GM23338 (cell line): ENCODE results near the gene SSU72. TPM values are rescaled to one million over a fixed set of nuclear protein-coding genes. Genes with fewer than 3 reads are reported as not detected.
A peak's percentile ranks its signal among the peaks of the same experiment; 100 is the strongest.

Experiments
- ATAC-seq: fragments of 200-7000 bp; cut with Tn5 transposase; 3 replicates; pipeline ENCODE4 v1.9.1; 2020
- DNase-seq: peaks from one replicate; pipeline ENCODE4 v3.0.0-alpha.2; 2015; ENCODE audit warnings: low spot score
- H2AFZ ChIP-seq: fragments of 200-600 bp; sonication (generic); 2 replicates; pipeline ENCODE4 v1.8.0; 2016; ENCODE audit warnings: antibody characterized with exemption, mild to moderate bottlenecking, moderate library complexity
- H3F3A ChIP-seq: fragments of 200-600 bp; sonication (generic); replicated peaks from 2 replicates; pipeline ENCODE4 v1.8.0; 2017; ENCODE audit warnings: antibody characterized with exemption, mixed run types, low read depth
- H3K27ac ChIP-seq: fragments of 200-600 bp; sonication (generic); 2 replicates; pipeline ENCODE4 v1.6.1; 2016; ENCODE audit warnings: low read depth
- H3K27me3 ChIP-seq: fragments of 200-600 bp; sonication (generic); 2 replicates; pipeline ENCODE4 v1.8.0; 2016; ENCODE audit warnings: mild to moderate bottlenecking, mixed run types, moderate library complexity; ENCODE audit not compliant: insufficient read depth
- H3K36me3 ChIP-seq: fragments of 200-600 bp; sonication (generic); 2 replicates; pipeline ENCODE4 v1.8.0; 2016; ENCODE audit warnings: mild to moderate bottlenecking; ENCODE audit not compliant: insufficient read depth
- H3K4me1 ChIP-seq: fragments of 200-600 bp; sonication (generic); 2 replicates; pipeline ENCODE4 v1.8.0; 2016; ENCODE audit warnings: mild to moderate bottlenecking, moderate library complexity; ENCODE audit not compliant: insufficient read depth
- H3K4me2 ChIP-seq: fragments of 200-600 bp; sonication (generic); 2 replicates; pipeline ENCODE4 v1.7.1; 2017; ENCODE audit warnings: mixed run types
- H3K4me3 ChIP-seq: fragments of 200-600 bp; sonication (generic); 2 replicates; pipeline ENCODE4 v1.6.1; 2016; ENCODE audit warnings: mixed run types
- H3K79me2 ChIP-seq: fragments of 200-600 bp; sonication (generic); replicated peaks from 2 replicates; pipeline ENCODE4 v1.8.0; 2017; ENCODE audit warnings: mild to moderate bottlenecking; ENCODE audit not compliant: insufficient read depth
- H3K9me2 ChIP-seq: fragments of 200-600 bp; sonication (generic); 2 replicates; pipeline ENCODE4 v1.8.0; 2017; ENCODE audit not compliant: insufficient read depth
- H4K20me1 ChIP-seq: fragments of 200-600 bp; sonication (generic); replicated peaks from 2 replicates; pipeline ENCODE4 v1.8.0; 2017; ENCODE audit warnings: mild to moderate bottlenecking; ENCODE audit not compliant: insufficient read depth
- H3K27ac Mint-ChIP-seq: 2 replicates; pipeline ENCODE4 v1.8.0; 2020; ENCODE audit warnings: inconsistent platforms, mild to moderate bottlenecking, moderate library complexity, mixed read lengths
- H3K27me3 Mint-ChIP-seq: 3 replicates; pipeline ENCODE4 v1.8.0; 2022; ENCODE audit warnings: low read depth, mild to moderate bottlenecking, moderate library complexity, mixed read lengths, inconsistent platforms; ENCODE audit not compliant: insufficient read depth, poor library complexity
- H3K36me3 Mint-ChIP-seq: 3 replicates; pipeline ENCODE4 v1.8.0; 2021; ENCODE audit warnings: low read depth, mild to moderate bottlenecking, inconsistent platforms, moderate library complexity, mixed read lengths
- H3K4me1 Mint-ChIP-seq: 3 replicates; pipeline ENCODE4 v1.8.0; 2020; ENCODE audit warnings: mild to moderate bottlenecking, inconsistent platforms, mixed read lengths
- H3K4me3 Mint-ChIP-seq: 3 replicates; pipeline ENCODE4 v1.8.0; 2021; ENCODE audit warnings: moderate library complexity, mild to moderate bottlenecking, inconsistent platforms, mixed read lengths
- H3K9me3 Mint-ChIP-seq: 3 replicates; pipeline ENCODE4 v1.8.0; 2020; ENCODE audit warnings: moderate library complexity, mild to moderate bottlenecking, inconsistent platforms, mixed read lengths
- CREB1 ChIP-seq: fragments of 250-450 bp; sonication (Bioruptor Pico); IDR thresholded peaks from 2 replicates; pipeline ENCODE4 v1.5.0; 2020; ENCODE audit warnings: low read depth, mild to moderate bottlenecking, moderate library complexity
- CTCF ChIP-seq, 2 experiments: fragments of 200-600 bp in 1 of 2; sonication (generic) in 1 of 2; conservative IDR thresholded peaks; 2 replicates each; pipeline versions ENCODE4 v1.5.1 to v1.6.1; 2016 to 2017; ENCODE audit warnings: antibody characterized with exemption in 2 of 2, low read depth in 2 of 2, mild to moderate bottlenecking in 2 of 2, moderate library complexity in 1 of 2
- EZH2 ChIP-seq: fragments of 200-600 bp; sonication (generic); IDR thresholded peaks from one replicate; pipeline ENCODE4 v1.8.0; 2017; ENCODE audit warnings: antibody characterized with exemption, mild to moderate bottlenecking, low read depth; ENCODE audit not compliant: unreplicated experiment
- JUNB ChIP-seq: IDR thresholded peaks from one replicate; pipeline ENCODE4 v1.6.1; 2016; ENCODE audit warnings: antibody characterized with exemption; ENCODE audit not compliant: unreplicated experiment
- NANOG ChIP-seq: IDR thresholded peaks from 2 replicates; pipeline ENCODE4 v1.6.1; 2016; ENCODE audit warnings: antibody characterized with exemption, borderline replicate concordance
- POLR2AphosphoS5 ChIP-seq: IDR thresholded peaks from 2 replicates; pipeline ENCODE4 v1.6.1; 2016; ENCODE audit warnings: antibody characterized with exemption, low read depth
- ZNF114 ChIP-seq: fragments of 250-450 bp; sonication (Bioruptor Pico); IDR thresholded peaks from 2 replicates; pipeline ENCODE4 v1.5.0; 2020; ENCODE audit warnings: mild to moderate bottlenecking, moderate library complexity
- ZNF462 ChIP-seq: fragments of 250-450 bp; sonication (Bioruptor Pico); IDR thresholded peaks from 2 replicates; pipeline ENCODE4 v1.5.0; 2020; ENCODE audit warnings: mild to moderate bottlenecking, moderate library complexity
- polyA plus RNA-seq: library from polyadenylated mRNA; unstranded; fragments of >200 nt; fragmentation: Nextera tagmentation; extraction: Ambion mirVana; gene quantifications from 2 replicates; pipeline ENCODE4 v1.2.1, GENCODE V29; 2016
- total RNA-seq: library from RNA; depleted of rRNA; stranded (reverse); fragments of >200 nt; shearing (Covaris generic); gene quantifications from 2 replicates; pipeline ENCODE4 v1.2.3, GENCODE V29; 2014

SSU72 gene
- total and polyA plus RNA-seq, 2 experiments from 2014 or later, result 148 to 248 TPM

GRCh38 chr1:1564268-1564667 lies 10.4 kb downstream of the SSU72 start:
- peaks cover 34% of the 10 kb centered on the region for H3F3A ChIP-seq
- Mint-ChIP-seq H3K9me3 (no peaks in the 10 kb centered on the region; the same call in 2 of the 3 replicates), H3K4me3 (no peak overlapping the region), H3K27me3 (peaks cover 10% of the 10 kb centered on the region), H3K4me1 (peaks cover 10% of the 10 kb centered on the region; the same call in 2 of the 3 replicates), H3K36me3 (peaks cover 67% of the 10 kb centered on the region), H3K27ac (no peak overlapping the region)
- H4K20me1 ChIP-seq, result peaks cover 56% of the 10 kb centered on the region
- H3K27ac ChIP-seq, result no peak overlapping the region
- DNase-seq (no peak), ATAC-seq (no peak)
- H3K4me3 ChIP-seq, result no peak overlapping the region
- H3K36me3 ChIP-seq, result peaks cover 23% of the 10 kb centered on the region
- peaks cover 24% of the 10 kb centered on the region for H3K4me1 ChIP-seq
- no peaks in the 10 kb centered on the region for H3K9me2 ChIP-seq
- TF ChIP-seq CTCF (conservative IDR thresholded peaks at IDR 0.05; ENCODE audit: low read depth in 2 of 2), result no peak
- no peak for TF ChIP-seq JUNB
- TF ChIP-seq POLR2AphosphoS5, result no peak
- TF ChIP-seq EZH2, result no peak
- no peak for TF ChIP-seq ZNF114 (CRISPR knock-in tag)
- no peak for TF ChIP-seq CREB1 (CRISPR knock-in tag)
- TF ChIP-seq NANOG, result no peak
- H2AFZ ChIP-seq, result no peak overlapping the region
- H3K4me2 ChIP-seq, result no peak overlapping the region
- H3K79me2 ChIP-seq, result peaks cover 63% of the 10 kb centered on the region
- H3K27me3 ChIP-seq, result no peaks in the 10 kb centered on the region

- H3K36me3 Mint-ChIP-seq, result peaks cover 67% of the 10 kb centered on the region
- no peak overlapping the region for H3K4me3 Mint-ChIP-seq
- Histone ChIP-seq H3K27me3 (no peaks in the 10 kb centered on the region), H3K4me2 (no peak overlapping the region), H3K4me1 (peaks cover 19% of the 10 kb centered on the region), H3K4me3 (no peak overlapping the region), H3K27ac (no peak overlapping the region), H2AFZ (no peak overlapping the region), H3K79me2 (peaks cover 57% of the 10 kb centered on the region), H4K20me1 (peaks cover 50% of the 10 kb centered on the region), H3K36me3 (peaks cover 23% of the 10 kb centered on the region), H3F3A (peaks cover 35% of the 10 kb centered on the region), H3K9me2 (no peaks in the 10 kb centered on the region)
- peak overlapping the region; percentile 70; the same call in 1 of the 2 replicates for H3K27ac Mint-ChIP-seq
- no peaks in the 10 kb centered on the region; the same call in 2 of the 3 replicates for H3K9me3 Mint-ChIP-seq
- no peak for ATAC-seq
- H3K4me1 Mint-ChIP-seq, result peaks cover 9% of the 10 kb centered on the region; the same call in 2 of the 3 replicates
- no peak for TF ChIP-seq ZNF462 (CRISPR knock-in tag)
- peaks cover 14% of the 10 kb centered on the region for H3K27me3 Mint-ChIP-seq
- DNase-seq, result no peak
These were observed 11.0 kb downstream of the SSU72 start for GRCh38 chr1:1563688-1564087.
